Vagina (tissue), 2 donors: Measurements from ENCODE around the gene INO80C.

ENCODE experiments used
- CTCF ChIP-seq, 3 experiments: fragments of 450-650 bp in 2 of 3; fragments of 200-600 bp in 1 of 3; sonication (generic) in 1 of 3; IDR thresholded peaks; one replicate each; pipeline ENCODE4 v1.5.1; 2017 to 2019; ENCODE audit warnings: antibody characterized with exemption in 3 of 3, mild to moderate bottlenecking in 2 of 3, moderate library complexity in 2 of 3
- POLR2A ChIP-seq, 2 donors: fragments of 450-650 bp; IDR thresholded peaks; one replicate each; pipeline ENCODE4 v1.6.1; 2017; ENCODE audit warnings: antibody characterized with exemption in 2 of 2, mild to moderate bottlenecking in 2 of 2, moderate library complexity in 2 of 2

GRCh38 chr18:35484034-35484433, 13.7 kb downstream of the INO80C start:
- TF ChIP-seq CTCF (IDR thresholded peaks at IDR 0.05) (no peak), POLR2A (IDR thresholded peaks at IDR 0.05) (no peak)
